SK-N-SH treated with all-trans-retinoic acid at 6 μM for 48 hours (cell line): ENCODE measurements around the gene ASPDH.
"Not testable (repeated sequence)": the region's sequence is repeated elsewhere in the genome, so short reads cannot be mapped to it uniquely, and the experiment has no call there.

Experiments
- ATAC-seq: fragments of 200-7000 bp; cut with Tn5 transposase; 3 replicates; pipeline ENCODE4 v1.9.1; 2020; ENCODE audit warnings: mild to moderate bottlenecking, moderate library complexity
- CSDC2 ChIP-seq: fragments of 250-450 bp; sonication (Bioruptor Pico); IDR thresholded peaks from 2 replicates; pipeline ENCODE4 v1.5.0; 2020; ENCODE audit warnings: mild to moderate bottlenecking, moderate library complexity
- ESRRG ChIP-seq: fragments of 250-450 bp; sonication (Bioruptor Pico); IDR thresholded peaks from 2 replicates; pipeline ENCODE4 v1.6.1; 2021; ENCODE audit warnings: mild to moderate bottlenecking
- GLIS3 ChIP-seq: fragments of 250-450 bp; sonication (Bioruptor Pico); IDR thresholded peaks from 2 replicates; pipeline ENCODE4 v1.5.0; 2020; ENCODE audit warnings: mild to moderate bottlenecking, moderate library complexity
- ISL1 ChIP-seq: fragments of 250-450 bp; sonication (Bioruptor Pico); IDR thresholded peaks from 2 replicates; pipeline ENCODE4 v2.1.2; 2022; ENCODE audit warnings: mild to moderate bottlenecking, moderate library complexity
- OSR1 ChIP-seq: fragments of 250-450 bp; sonication (Bioruptor Pico); IDR thresholded peaks from 2 replicates; pipeline ENCODE4 v1.8.0; 2022; ENCODE audit warnings: moderate library complexity, mild to moderate bottlenecking, inconsistent platforms
- PPARA ChIP-seq: fragments of 250-450 bp; sonication (Bioruptor Pico); IDR thresholded peaks from 2 replicates; pipeline ENCODE4 v1.5.0; 2020; ENCODE audit warnings: mild to moderate bottlenecking, borderline replicate concordance
- RARB ChIP-seq: fragments of 250-450 bp; sonication (Bioruptor Pico); IDR thresholded peaks from 2 replicates; pipeline ENCODE4 v1.8.0; 2021; ENCODE audit warnings: mild to moderate bottlenecking, moderate library complexity
- SNAI2 ChIP-seq: fragments of 250-450 bp; sonication (Bioruptor Pico); IDR thresholded peaks from 2 replicates; pipeline ENCODE4 v1.5.0; 2020; ENCODE audit warnings: mild to moderate bottlenecking, moderate library complexity
- TCF4 ChIP-seq: fragments of 250-450 bp; sonication (Bioruptor Pico); IDR thresholded peaks from 2 replicates; pipeline ENCODE4 v1.8.0; 2021; ENCODE audit warnings: mild to moderate bottlenecking, moderate library complexity, borderline replicate concordance
- TOX ChIP-seq: fragments of 250-450 bp; sonication (Bioruptor Pico); IDR thresholded peaks from 2 replicates; pipeline ENCODE4 v1.8.0; 2021; ENCODE audit warnings: mild to moderate bottlenecking, moderate library complexity, borderline replicate concordance
- ZC3H10 ChIP-seq: fragments of 250-450 bp; sonication (Bioruptor Pico); IDR thresholded peaks from 2 replicates; pipeline ENCODE4 v1.5.1; 2021; ENCODE audit warnings: mild to moderate bottlenecking, moderate library complexity
- ZFP3 ChIP-seq: fragments of 250-450 bp; sonication (Bioruptor Pico); IDR thresholded peaks from 2 replicates; pipeline ENCODE4 v1.5.0; 2020; ENCODE audit warnings: mild to moderate bottlenecking, moderate library complexity
- ZFP30 ChIP-seq: fragments of 450-650 bp; formaldehyde crosslinking; IDR thresholded peaks from 2 replicates; pipeline ENCODE4 v1.5.0; 2022; ENCODE audit warnings: mild to moderate bottlenecking, moderate library complexity
- ZNF565 ChIP-seq: fragments of 450-650 bp; formaldehyde crosslinking; conservative IDR thresholded peaks from 2 replicates; pipeline ENCODE4 v1.5.0; 2020; ENCODE audit warnings: low read depth, mild to moderate bottlenecking, moderate library complexity
- ZNF70 ChIP-seq: fragments of 450-650 bp; formaldehyde crosslinking; IDR thresholded peaks from 2 replicates; pipeline ENCODE4 v1.5.0; 2020; ENCODE audit warnings: mild to moderate bottlenecking, moderate library complexity
- ZNF8 ChIP-seq: fragments of 450-650 bp; formaldehyde crosslinking; IDR thresholded peaks from 2 replicates; pipeline ENCODE4 v1.5.0; 2020; ENCODE audit warnings: mild to moderate bottlenecking, moderate library complexity
- TF ChIP-seq, protein P1 (sequence below): fragments of 250-450 bp; sonication (Bioruptor Pico); IDR thresholded peaks from 2 replicates; pipeline ENCODE4 v1.5.1; 2020; ENCODE audit warnings: low read depth, mild to moderate bottlenecking, moderate library complexity
- TF ChIP-seq, protein P2 (sequence below): fragments of 250-450 bp; sonication (Bioruptor Pico); IDR thresholded peaks from 2 replicates; pipeline ENCODE4 v1.8.0; 2020; ENCODE audit warnings: mild to moderate bottlenecking, moderate library complexity, borderline replicate concordance
- TF ChIP-seq, protein P3 (sequence below): fragments of 250-450 bp; sonication (Bioruptor Pico); IDR thresholded peaks from 2 replicates; pipeline ENCODE4 v1.5.1; 2021; ENCODE audit warnings: mild to moderate bottlenecking, moderate library complexity
- TF ChIP-seq, protein P4 (sequence below): fragments of 250-450 bp; sonication (Bioruptor Pico); IDR thresholded peaks from 2 replicates; pipeline ENCODE4 v1.8.0; 2021; ENCODE audit warnings: low read depth, mild to moderate bottlenecking, moderate library complexity, borderline replicate concordance

The ASPDH gene

DNA sequence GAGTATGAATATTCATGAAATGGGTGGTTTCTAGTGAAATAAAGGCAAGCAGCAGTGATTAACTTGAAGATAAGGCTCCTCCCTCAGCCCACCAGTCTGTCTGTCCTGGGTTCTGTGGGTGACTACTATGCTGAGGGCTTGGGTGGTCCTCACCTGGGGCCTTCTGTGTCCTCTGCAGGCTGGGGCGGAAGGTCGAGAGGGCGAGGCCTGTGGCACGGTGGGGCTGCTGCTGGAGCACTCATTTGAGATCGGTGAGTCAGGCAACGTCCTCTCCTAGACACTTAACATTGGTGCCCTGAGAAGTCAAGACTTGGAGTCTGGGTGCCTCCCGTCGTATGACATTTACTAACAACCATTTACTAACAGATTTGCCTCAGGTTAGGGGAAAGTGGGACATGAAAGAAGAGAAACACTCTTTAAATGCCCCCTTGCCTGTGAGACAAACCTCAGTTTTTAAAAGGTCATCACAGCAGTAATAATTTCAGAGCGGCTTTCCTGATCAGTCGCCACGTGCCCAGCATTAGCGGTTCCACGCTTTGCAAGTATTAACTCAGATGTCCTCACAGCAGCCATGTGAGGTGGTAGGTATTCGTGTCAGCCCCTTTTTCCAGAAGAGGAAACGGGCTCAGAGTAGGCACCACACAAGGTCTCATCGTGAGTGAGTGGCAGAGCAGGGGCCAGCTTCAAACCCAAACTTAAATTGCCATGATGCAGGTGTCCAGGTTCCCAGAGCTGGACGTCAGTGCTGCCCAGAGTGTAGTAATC lies 35.8 kb downstream of the ASPDH start (continued):
- no peak for TF ChIP-seq OSR1 (CRISPR knock-in tag)

DNA sequence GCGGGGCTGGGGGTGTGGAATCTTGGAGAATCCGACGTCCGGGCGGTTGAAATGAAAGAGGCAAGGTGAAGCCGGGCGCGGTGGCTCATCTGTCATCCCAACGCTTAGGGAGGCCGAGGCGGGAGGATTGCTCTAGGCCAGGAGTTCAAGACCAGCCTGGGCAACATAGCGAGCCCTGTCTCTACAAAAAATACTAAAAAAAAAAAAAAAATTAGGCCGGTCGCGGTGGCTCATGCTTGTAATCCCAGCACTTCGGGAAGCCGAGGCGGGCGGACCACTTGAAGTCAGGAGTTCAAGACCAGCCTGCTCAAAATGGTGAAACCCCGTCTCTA lies 36.8 kb downstream of the ASPDH start:
- ATAC-seq, result no peak
- no peak for TF ChIP-seq CSDC2
- TF ChIP-seq ZFP3 (CRISPR knock-in tag), result no peak

DNA sequence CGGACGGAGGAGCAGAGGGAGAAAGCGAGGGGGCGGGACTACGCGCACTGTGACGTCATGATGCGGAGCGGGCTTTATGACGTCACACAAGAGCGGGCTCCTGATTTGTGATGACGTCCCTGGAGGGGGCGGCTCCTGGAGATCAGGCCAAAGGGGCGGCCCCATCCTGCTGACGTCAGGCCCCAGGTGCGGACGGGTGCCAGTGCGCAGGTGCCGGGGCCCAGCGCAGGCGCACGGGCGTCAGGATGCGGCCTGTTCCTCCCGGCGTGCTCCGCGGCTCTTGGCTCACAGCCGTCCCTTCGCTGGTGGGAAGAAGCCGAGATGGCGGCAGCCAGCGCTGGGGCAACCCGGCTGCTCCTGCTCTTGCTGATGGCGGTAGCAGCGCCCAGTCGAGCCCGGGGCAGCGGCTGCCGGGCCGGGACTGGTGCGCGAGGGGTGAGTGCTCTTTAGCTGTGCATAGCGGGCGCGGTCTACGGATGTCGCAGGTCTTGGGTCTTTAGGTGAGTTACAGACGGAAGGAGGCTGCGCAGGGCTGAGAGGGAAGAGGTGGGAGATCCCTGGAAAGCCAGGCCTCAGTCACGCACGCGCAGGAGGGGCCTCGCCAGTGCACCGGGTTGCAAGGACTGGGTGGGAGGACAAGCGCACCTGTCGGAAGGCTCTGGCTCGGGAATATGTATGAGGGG lies 37.3 kb downstream of the ASPDH start, which contains the start of the genes EMC10 and GARIN5A:
EMC10 (plus strand) TSS at position 284 of the 683 bp plus-strand sequence; CDS start at position 322, 38 bp downstream.
GARIN5A (minus strand) TSS at position 625 of the 683 bp plus-strand sequence; CDS start at position 165, 460 bp downstream.
- peak; percentile 95 for ATAC-seq
- TF ChIP-seq TOX (CRISPR knock-in tag), result no peak
- TF ChIP-seq ZFP3 (CRISPR knock-in tag), result 0 out of 2 replicates have a peak, but pooled peaks have one; percentile 58
- TF ChIP-seq ZC3H10 (CRISPR knock-in tag), result no peak
- no peak for TF ChIP-seq ISL1 (CRISPR knock-in tag)
- TF ChIP-seq, protein P1, sequence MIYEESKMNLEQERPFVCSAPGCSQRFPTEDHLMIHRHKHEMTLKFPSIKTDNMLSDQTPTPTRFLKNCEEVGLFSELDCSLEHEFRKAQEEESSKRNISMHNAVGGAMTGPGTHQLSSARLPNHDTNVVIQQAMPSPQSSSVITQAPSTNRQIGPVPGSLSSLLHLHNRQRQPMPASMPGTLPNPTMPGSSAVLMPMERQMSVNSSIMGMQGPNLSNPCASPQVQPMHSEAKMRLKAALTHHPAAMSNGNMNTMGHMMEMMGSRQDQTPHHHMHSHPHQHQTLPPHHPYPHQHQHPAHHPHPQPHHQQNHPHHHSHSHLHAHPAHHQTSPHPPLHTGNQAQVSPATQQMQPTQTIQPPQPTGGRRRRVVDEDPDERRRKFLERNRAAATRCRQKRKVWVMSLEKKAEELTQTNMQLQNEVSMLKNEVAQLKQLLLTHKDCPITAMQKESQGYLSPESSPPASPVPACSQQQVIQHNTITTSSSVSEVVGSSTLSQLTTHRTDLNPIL, result no peak
- TF ChIP-seq GLIS3 (CRISPR knock-in tag), result no peak
- 0 out of 2 replicates have a peak, but pooled peaks have one; percentile 39 for TF ChIP-seq ZNF565 (CRISPR knock-in tag)
- TF ChIP-seq ESRRG (CRISPR knock-in tag), result no peak

DNA sequence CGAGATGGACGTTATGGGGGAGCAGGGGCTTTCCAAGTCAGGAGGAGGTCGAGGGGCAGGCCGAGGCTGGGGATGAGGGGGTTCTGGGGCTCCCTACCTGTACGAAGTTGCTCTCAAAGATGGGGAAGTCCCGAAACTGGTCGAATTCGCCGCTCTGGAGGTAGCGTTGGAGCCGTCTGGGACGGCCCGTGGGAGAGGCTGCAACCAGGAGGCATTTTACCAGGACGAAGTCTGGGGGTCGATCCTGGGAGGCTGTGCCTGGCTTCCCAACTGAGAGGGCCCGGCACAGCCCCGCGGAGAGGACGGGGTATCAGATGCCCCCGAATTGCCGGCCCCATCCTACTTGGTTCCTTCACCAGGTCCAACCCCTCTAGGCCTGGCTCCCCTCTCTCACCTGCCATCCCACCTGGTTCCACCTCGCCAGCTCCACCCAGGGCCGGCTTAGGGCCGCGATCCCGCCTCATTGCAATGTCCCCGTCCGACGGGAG lies 37.9 kb downstream of the ASPDH start:
- no peak; the same call in 2 of the 3 replicates for ATAC-seq
- TF ChIP-seq RARB (CRISPR knock-in tag) (no peak), SNAI2 (no peak), OSR1 (CRISPR knock-in tag) (no peak), TOX (CRISPR knock-in tag) (no peak)
- TF ChIP-seq, protein P2, sequence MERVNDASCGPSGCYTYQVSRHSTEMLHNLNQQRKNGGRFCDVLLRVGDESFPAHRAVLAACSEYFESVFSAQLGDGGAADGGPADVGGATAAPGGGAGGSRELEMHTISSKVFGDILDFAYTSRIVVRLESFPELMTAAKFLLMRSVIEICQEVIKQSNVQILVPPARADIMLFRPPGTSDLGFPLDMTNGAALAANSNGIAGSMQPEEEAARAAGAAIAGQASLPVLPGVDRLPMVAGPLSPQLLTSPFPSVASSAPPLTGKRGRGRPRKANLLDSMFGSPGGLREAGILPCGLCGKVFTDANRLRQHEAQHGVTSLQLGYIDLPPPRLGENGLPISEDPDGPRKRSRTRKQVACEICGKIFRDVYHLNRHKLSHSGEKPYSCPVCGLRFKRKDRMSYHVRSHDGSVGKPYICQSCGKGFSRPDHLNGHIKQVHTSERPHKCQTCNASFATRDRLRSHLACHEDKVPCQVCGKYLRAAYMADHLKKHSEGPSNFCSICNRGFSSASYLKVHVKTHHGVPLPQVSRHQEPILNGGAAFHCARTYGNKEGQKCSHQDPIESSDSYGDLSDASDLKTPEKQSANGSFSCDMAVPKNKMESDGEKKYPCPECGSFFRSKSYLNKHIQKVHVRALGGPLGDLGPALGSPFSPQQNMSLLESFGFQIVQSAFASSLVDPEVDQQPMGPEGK (CRISPR knock-in tag), result no peak

DNA sequence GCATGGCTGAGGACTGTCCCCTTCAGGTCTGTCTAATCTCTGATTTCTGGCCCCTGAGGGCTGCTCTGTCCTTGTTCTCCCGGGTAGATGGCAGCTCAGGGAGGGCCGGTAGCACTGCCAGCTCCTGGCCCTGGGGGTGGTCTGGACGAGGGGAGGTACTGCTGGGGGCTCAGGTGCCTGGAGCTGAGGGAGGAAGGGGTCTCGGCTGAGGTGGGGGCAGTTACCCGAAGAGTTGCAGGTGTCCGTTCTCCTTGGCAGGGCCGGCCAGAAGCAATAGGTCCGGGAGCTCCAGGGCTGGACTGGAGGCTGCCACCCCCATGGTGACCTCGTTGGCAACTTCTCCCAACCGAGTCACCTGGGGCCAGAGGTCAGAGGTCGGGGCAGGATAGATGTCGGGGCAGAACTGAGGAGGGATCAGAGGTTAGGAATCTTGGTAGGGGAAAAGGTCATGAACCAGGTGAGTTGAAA lies 38.6 kb downstream of the ASPDH start:
- no peak for ATAC-seq
- TF ChIP-seq ZFP30 (no peak), SNAI2 (no peak), ZNF70 (CRISPR knock-in tag) (no peak), PPARA (CRISPR knock-in tag) (no peak), OSR1 (CRISPR knock-in tag) (no peak), RARB (CRISPR knock-in tag) (no peak), ZC3H10 (CRISPR knock-in tag) (no peak)
- TF ChIP-seq, protein P3, sequence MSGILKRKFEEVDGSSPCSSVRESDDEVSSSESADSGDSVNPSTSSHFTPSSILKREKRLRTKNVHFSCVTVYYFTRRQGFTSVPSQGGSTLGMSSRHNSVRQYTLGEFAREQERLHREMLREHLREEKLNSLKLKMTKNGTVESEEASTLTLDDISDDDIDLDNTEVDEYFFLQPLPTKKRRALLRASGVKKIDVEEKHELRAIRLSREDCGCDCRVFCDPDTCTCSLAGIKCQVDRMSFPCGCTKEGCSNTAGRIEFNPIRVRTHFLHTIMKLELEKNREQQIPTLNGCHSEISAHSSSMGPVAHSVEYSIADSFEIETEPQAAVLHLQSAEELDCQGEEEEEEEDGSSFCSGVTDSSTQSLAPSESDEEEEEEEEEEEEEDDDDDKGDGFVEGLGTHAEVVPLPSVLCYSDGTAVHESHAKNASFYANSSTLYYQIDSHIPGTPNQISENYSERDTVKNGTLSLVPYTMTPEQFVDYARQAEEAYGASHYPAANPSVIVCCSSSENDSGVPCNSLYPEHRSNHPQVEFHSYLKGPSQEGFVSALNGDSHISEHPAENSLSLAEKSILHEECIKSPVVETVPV (CRISPR knock-in tag), result no peak

DNA sequence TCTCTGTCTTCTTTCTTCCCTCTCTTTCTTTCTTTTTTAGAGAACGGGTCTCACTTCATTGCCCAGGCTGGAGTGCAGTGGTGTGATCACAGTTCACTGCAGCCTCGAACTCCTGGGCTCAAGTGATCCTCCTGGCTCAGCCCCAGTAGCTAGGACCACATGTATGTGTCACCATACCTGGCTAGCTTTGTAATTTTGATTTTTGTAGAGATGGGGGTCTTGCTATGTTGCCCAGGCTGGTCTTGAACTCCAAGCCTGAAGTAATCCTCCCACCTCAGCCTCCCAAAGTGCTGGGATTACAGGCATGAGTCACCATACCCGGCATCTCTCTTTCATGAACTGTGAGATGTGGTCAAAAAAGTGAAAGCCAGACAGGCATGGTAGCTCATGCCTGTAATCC lies 40.4 kb downstream of the ASPDH start:
- ATAC-seq, result not testable (repeated sequence)

DNA sequence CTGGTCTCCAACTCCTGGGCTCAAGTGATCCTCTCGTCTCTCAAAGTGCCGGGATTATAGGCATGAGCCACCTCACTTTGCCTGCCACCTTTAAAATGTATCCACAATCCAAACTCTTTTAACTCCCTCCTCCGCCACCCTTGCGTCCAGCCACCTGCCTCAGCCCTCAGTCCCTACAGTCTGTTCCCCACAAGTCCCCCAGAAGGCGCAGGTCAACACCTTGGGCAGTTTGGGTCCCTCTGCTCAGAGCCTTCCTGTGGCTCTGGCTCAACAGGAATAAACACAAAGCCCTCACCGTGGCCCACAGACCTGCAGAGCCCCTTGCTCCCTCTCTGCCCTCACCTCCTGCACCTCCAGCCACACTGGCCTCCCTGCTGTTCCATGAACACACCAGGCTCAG lies 44.9 kb downstream of the ASPDH start:
- ATAC-seq, result no peak
- TF ChIP-seq CSDC2 (no peak), ZNF8 (CRISPR knock-in tag) (no peak), ZFP3 (CRISPR knock-in tag) (no peak), ZNF565 (CRISPR knock-in tag) (no peak), ESRRG (CRISPR knock-in tag) (no peak), TCF4 (CRISPR knock-in tag) (no peak), PPARA (CRISPR knock-in tag) (no peak)
- TF ChIP-seq, protein P2 (CRISPR knock-in tag), result no peak
- TF ChIP-seq, protein P4, sequence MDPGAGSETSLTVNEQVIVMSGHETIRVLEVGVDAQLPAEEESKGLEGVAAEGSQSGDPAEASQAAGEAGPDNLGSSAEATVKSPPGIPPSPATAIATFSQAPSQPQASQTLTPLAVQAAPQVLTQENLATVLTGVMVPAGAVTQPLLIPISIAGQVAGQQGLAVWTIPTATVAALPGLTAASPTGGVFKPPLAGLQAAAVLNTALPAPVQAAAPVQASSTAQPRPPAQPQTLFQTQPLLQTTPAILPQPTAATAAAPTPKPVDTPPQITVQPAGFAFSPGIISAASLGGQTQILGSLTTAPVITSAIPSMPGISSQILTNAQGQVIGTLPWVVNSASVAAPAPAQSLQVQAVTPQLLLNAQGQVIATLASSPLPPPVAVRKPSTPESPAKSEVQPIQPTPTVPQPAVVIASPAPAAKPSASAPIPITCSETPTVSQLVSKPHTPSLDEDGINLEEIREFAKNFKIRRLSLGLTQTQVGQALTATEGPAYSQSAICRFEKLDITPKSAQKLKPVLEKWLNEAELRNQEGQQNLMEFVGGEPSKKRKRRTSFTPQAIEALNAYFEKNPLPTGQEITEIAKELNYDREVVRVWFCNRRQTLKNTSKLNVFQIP (CRISPR knock-in tag), result no peak
